Cortex of kidney (tissue), 1 donor: ENCODE results near the gene B3GALT2.
"Not testable (repeated sequence)": the region's sequence is repeated elsewhere in the genome, so short reads cannot be mapped to it uniquely, and the experiment has no call there.

Source experiments
- DNase-seq: peaks from one replicate; lab custom pipeline; 2025; lab: John Stamatoyannopoulos, UW

The B3GALT2 gene

GRCh38 chr1:193185901-193186731, at the start of gene B3GALT2:
Gene B3GALT2, minus strand, starts transcription at chr1:193186613. Its CDS starts 5,051 bp downstream, at chr1:193181562.
- no peak for DNase-seq

- DNase-seq: no peak
Measured at GRCh38 chr1:193234530-193234929, 48.1 kb upstream of the B3GALT2 start.

DNA sequence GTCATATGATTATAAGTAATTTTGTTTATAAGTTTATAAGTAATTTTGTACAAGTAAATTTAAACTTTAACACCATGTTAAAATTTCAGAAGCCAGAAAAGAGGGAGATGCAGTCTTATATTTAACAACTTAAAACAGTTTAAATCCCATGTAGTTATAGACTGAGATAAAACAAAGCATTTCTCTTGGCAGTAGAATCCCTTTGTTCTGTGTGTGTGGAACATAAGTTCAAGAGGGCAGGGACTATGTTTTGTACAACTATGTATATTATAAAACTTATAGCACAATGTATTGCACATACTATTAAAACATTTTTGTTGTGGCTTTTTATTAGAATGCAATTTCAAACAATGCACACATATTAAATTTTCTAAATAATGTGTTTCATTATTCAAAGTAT, 44.7 kb upstream of the B3GALT2 start:
- DNase-seq: not testable (repeated sequence)

DNA sequence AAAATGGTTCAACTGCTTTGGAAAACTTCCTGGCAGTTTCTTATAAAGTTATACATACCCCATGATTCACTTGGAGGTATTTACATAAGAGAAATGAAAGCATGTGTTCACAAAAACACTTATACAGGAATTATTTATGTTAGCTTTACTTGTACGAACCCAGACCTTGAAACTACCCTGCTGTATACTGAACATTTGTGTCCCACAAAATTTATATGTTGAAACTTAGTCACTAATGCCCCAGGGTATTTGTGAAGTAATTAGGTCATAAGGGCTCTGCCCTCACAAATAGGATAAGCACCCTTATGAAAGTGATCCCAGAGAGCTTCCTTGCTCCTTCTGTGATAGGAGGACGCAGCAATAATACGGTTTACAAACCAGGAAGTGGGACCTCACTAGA, 42.7 kb upstream of the B3GALT2 start:
- no peak for DNase-seq

GRCh38 chr1:193222056-193222615, 35.7 kb upstream of the B3GALT2 start:
- DNase-seq: no peak

DNA sequence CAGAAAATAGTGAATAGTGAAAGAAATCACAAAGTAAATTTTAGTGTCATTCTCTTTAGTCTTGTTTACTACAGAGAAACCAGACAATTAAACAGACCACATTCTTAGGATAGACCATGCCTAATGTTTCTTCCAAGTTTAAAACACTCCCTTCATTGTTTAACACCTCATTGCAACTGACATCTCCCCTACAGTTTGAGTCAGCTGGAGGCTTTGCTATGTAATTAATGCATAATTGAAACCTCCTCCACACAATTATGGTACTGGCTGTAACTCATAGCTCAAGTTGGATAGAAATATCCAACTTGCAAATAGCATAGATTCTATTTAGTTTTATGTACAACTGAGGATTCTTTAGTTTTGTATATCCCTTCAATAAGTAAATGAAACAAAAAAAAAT, 35.2 kb upstream of the B3GALT2 start:
- DNase-seq: no peak

DNA sequence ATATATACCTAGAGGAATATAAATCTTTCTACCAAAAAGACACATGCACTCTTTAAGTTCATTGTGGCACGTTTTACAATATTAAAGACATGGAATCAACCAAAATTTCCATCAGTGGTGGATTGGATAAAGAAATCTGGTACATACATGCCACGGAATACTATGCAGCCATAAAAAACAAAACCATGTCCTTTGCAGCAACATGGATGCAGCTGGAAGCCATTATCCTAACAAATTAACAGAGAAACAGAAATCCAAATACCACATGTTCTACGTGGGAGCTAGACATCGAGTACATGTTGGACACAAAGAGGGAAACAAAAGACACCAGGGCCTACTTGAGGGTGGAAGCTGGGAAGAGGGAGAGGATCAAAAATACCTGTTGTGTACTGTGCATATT, 33.0 kb upstream of the B3GALT2 start:
- no peak for DNase-seq

- no peak for DNase-seq
Measured at GRCh38 chr1:193216920-193217319, 30.5 kb upstream of the B3GALT2 start.

GRCh38 chr1:193213998-193214397, 27.6 kb upstream of the B3GALT2 start:
- no peak for DNase-seq

DNA sequence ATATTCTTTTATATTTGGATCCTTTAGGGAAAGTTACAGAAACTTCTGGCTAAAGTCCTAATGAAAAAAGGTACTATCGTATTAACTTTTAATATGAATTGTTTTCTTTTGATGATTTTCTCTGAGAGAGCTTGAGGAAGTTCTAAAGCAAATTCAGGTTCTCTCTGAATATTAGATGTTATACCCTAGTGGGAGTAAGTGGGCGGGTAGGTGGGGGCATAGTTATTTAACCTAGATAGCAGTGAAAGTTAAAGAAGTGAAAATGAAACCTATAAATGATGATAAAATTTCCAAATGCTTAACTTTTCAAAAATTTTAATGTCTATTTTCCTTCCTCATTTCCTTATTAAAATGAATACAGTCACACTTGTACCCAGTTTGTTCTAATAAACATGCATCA, 26.2 kb upstream of the B3GALT2 start:
- DNase-seq: no peak

DNA sequence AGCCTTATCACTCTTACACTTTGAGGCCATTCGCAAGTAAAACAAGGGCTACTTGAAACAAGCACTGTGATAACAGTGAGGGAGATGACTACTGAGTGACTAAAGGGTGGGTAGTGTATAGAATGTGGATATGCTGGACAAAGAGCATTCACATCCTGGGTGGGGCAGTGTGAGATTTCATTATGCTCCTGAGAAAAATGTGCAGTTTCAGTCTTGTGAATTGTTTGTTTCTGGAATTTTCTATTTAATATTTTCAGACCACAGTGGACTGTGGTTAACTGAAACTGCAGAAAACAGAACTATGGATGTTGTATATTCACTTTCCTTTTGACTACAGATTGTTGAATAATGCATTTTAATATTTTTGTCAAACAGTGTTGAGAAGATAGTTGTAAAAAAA, 25.1 kb upstream of the B3GALT2 start:
- DNase-seq: no peak

- no peak for DNase-seq
Measured at GRCh38 chr1:193210996-193211395, 24.6 kb upstream of the B3GALT2 start.

DNA sequence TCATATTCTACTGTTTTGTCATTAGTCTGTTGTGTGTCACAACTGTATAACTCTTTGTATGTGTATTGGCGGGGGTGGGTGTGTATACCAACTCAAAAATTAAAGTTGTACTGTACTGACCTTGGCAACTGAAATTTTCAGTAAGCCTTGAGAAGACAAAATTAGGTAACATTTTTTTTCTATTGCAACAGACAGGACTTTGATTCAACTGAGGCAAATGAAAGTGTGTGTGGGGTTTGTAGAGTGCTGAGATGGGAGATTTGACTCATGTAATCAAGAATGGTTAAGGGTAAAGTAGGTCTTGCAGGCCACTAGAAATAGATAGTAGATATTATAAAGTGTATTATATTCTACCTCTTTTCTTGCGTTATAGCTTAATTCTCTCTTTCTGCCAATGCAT, 14.6 kb upstream of the B3GALT2 start:
- no peak for DNase-seq

- DNase-seq: no peak
Measured at GRCh38 chr1:193199940-193200339, 13.5 kb upstream of the B3GALT2 start.

DNA sequence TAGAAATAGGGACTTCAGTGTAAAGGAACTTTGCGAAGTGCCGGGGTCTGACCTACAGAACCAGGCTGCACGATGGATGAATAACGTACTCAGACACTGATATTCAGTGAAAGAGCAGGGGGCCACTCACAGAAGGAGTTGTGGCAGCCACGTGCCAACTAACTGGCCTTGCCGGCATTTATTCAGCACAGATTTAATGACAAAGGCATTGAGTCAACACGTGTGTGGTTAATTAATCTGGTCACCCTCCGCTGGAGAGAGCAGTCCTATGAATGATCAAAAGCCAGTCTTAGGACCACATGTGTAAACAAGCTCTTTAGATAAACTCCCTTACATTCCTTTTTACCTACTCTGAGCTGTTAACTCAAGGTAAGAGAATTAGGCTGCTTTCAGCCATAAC, 6.2 kb upstream of the B3GALT2 start:
- DNase-seq: no peak

DNA sequence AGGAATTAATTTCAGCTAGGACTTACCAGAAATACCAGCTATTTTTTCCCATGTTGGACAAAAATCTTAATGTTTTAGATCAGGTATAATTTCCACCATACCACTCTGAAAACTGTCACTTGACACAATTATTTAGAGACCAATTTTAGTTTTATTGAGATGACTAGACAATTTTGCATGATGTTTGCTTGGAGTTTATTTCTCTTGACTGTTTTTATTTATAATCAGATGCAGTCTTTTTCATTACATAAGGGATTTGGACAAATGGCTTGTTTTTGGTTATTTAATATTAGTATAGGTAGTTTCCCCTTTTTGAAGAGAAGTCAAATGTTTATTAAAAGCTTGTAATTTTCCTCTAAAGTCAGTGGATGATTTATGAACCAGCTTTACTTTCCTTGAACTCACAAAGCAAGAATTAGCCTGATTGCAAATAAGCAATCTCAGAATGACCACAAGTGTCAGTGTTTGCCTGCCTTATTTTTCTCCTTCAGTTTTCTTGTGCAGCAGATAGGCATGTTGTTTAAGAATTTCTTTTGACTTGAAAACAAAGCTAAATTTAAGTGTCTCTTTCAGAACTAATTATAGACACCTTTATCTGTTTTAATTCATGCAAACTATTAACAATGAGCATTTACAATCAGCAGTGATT, 3.8 kb upstream of the B3GALT2 start:
- no peak for DNase-seq

- no peak for DNase-seq
Measured at GRCh38 chr1:193189442-193190095, 3.2 kb upstream of the B3GALT2 start.

GRCh38 chr1:193188915-193189314, 2.5 kb upstream of the B3GALT2 start:
- DNase-seq: not testable (repeated sequence)

DNA sequence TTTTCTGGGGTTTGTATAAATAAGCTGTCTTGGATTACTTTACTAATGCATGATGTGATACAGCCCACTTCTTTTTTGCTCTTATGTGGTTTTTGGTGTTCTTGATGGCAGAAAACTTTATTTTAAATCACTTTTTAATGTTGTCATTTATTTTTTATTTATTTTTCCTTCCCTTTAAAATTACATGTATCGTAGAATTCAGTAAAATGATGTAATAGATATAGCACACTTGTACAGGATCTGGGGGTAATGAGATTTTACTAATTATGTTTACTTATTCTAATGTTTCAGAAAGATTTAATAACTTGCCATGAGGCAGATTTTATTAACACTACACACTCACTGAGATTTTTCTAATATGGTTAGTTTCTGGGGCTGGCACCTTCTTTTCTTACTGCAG, 701 bp upstream of the B3GALT2 start:
- no peak for DNase-seq

- DNase-seq: no peak
Measured at GRCh38 chr1:193185211-193185610, 1.2 kb downstream of the B3GALT2 start.

- DNase-seq: no peak
Measured at GRCh38 chr1:193184776-193185175, 1.6 kb downstream of the B3GALT2 start.

GRCh38 chr1:193183019-193183627, 3.3 kb downstream of the B3GALT2 start:
- DNase-seq: no peak
